ENCODE data around the gene KLK11.

DNA sequence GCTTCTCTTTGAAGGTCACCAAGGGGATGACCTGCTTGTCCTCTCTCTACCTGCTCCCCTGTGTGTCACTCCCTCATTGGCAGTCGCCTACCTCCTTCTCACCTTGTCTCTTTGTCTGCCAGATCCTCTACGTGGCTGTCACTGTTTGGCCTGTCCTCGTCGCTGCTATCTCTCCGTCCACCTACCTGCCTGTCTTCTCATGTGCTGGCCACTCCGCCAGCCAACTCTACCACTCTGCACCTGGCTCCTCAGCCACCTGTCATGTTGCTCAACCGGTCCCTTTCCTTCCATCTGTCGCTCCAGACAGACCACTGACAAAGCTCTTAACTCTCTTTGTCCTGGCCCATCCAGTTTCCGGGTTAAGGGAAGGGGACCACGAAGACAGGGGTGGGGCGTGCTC, 8.3 kb upstream of the KLK11 start, which contains the start of gene KLK12:
- no peak for TF ChIP-seq CBX5 (IDR thresholded peaks at IDR 0.05; ENCODE audit: low read depth, low read length)
- TF ChIP-seq POU5F1 (IDR thresholded peaks at IDR 0.05; ENCODE audit: low read depth, low read length) = no peak
- TF ChIP-seq, protein P1, sequence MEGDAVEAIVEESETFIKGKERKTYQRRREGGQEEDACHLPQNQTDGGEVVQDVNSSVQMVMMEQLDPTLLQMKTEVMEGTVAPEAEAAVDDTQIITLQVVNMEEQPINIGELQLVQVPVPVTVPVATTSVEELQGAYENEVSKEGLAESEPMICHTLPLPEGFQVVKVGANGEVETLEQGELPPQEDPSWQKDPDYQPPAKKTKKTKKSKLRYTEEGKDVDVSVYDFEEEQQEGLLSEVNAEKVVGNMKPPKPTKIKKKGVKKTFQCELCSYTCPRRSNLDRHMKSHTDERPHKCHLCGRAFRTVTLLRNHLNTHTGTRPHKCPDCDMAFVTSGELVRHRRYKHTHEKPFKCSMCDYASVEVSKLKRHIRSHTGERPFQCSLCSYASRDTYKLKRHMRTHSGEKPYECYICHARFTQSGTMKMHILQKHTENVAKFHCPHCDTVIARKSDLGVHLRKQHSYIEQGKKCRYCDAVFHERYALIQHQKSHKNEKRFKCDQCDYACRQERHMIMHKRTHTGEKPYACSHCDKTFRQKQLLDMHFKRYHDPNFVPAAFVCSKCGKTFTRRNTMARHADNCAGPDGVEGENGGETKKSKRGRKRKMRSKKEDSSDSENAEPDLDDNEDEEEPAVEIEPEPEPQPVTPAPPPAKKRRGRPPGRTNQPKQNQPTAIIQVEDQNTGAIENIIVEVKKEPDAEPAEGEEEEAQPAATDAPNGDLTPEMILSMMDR (IDR thresholded peaks at IDR 0.05; ENCODE audit: control extremely low read depth in 1 of 3, insufficient read depth in 1 of 3, low read depth in 1 of 3, low read length in 3 of 3) = no peak
- no peak for TF ChIP-seq EP300 (IDR thresholded peaks at IDR 0.05; ENCODE audit: borderline replicate concordance in 1 of 2, low read depth in 2 of 2, low read length in 2 of 2)
- TF ChIP-seq ZNF274 (IDR thresholded peaks at IDR 0.05; ENCODE audit: borderline replicate concordance, extremely low read depth, low read length) = no peak
- TF ChIP-seq, protein P2, sequence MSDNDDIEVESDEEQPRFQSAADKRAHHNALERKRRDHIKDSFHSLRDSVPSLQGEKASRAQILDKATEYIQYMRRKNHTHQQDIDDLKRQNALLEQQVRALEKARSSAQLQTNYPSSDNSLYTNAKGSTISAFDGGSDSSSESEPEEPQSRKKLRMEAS (IDR thresholded peaks at IDR 0.05) = no peak
- TF ChIP-seq HDAC6 (IDR thresholded peaks at IDR 0.05; ENCODE audit: low read depth, low read length) = no peak
- TF ChIP-seq CREB1 (IDR thresholded peaks at IDR 0.05) = no peak
- TF ChIP-seq SP2 (IDR thresholded peaks at IDR 0.05; ENCODE audit: low read length) = no peak
- TF ChIP-seq SP1 (IDR thresholded peaks at IDR 0.05; ENCODE audit: low read depth, low read length) = no peak
- no peak for TF ChIP-seq PHF8 (conservative IDR thresholded peaks at IDR 0.05; ENCODE audit: low read depth, low read length)
- no peak for TF ChIP-seq POLR2A (IDR thresholded peaks at IDR 0.05; ENCODE audit: control extremely low read depth in 1 of 2, low read depth in 2 of 2, low read length in 2 of 2)
- TF ChIP-seq RFX5 (IDR thresholded peaks at IDR 0.05; ENCODE audit: borderline replicate concordance, low read depth, low read length) = no peak
- no peak for TF ChIP-seq JUN (IDR thresholded peaks at IDR 0.05; ENCODE audit: low read depth, low read length)

Data from H1 (cell line).